GM18508 (cell line): ENCODE measurements around the gene NUMA1.

Experiments
- ATAC-seq: cut with Tn5 transposase; IDR thresholded peaks from one replicate; pipeline ENCODE4 v1.9.1; 2021; ENCODE audit warnings: moderate number of reproducible peaks; ENCODE audit not compliant: insufficient read depth, unreplicated experiment

NUMA1 gene

DNA sequence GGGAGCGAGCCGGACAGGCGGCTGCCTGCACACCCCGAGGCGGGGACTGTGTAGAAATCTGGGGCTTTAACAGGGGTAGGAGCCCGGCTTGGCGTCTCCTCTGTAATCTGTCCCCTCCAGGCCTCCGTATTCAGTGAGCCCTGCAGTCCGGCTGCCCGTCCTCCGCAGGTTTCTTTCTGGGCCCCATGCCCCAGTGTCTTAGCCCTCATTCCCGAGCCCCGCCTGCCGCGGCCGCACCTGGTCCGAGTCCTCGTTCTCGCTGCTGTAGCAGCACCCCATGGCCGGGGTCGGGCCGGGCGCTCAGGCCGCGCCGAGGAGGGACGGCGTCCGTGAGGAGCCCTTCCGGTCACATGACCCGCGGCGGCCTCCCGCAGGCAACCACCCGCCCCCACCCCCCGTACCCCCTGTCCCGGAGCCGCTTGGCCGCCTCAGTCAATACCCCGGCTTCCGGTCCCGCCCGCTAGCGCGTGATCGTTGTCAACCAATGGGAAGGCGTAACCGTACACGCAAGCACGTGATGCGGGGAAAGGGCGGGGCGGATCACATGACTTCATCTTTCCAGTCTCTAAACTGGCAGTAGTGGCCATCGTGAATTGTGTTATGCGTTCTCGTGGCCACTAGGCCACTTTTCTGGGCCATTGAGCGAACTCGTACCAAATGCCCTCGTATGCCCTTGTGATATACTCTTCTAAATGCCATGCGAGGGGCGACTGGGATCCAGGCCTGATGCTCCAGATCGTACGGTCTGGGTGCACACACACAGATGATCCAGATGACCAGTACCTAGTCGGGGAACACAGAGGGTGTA is 22.8 kb upstream of the NUMA1 start, which contains the start of gene LAMTOR1:
Gene LAMTOR1, minus strand, starts transcription at position 352 of the 808 bp plus-strand sequence. Its CDS starts 73 bp downstream, at position 279.
- no peak for ATAC-seq

DNA sequence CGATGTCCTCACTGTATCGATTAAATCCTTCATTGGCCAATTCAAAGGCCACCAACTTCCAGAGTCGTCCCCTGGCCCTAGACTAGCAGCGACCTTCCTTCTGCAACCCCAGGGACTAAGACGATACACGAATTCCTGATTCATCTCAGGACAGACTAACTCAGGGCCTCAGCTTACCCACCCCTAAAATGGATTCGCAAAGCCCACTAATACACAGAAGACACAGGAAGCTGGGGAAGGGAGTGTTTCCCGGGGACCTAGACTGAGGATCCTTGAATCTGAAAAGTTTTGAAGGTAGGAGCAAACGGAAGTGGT is 22.2 kb upstream of the NUMA1 start:
- no peak for ATAC-seq

DNA sequence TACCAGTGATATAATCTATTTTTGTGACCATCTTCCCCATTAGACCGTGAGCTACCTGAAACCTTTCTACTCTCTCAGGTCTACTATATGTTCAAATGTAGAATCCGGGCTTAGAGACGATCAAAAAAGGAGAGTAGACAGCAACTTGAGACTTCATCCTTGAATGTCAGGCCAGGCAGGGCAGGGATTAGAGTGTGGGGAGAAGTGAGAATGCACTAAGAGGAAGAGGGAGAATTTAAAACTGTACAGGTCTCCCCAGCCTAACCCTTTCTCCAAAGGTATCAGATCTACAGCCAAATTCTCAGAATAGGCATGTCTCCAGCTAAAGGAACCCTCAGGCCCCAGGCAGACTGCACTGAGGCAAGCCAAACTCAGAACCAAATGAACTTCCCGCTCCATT is 21.8 kb upstream of the NUMA1 start:
- no peak for ATAC-seq

DNA sequence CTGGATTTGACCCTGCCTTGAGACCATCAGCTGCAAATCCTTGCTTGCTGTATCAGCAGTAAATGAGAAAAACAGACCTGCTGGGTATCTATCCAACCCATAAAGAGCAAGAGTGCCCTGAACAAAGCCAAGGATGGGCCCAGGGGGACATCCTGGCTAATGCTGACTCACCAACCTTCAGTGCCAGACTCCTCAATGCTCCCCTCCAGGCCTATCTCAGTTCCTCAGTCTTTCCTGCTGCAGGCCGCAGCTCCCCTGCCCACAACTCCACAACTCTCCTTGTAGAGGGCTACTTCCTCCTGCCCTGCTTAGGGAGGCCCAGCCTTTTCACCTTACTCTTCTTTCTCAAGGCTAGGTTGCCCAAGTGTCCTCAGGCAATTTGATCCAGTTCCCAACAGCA is 20.1 kb upstream of the NUMA1 start:
- no peak for ATAC-seq

DNA sequence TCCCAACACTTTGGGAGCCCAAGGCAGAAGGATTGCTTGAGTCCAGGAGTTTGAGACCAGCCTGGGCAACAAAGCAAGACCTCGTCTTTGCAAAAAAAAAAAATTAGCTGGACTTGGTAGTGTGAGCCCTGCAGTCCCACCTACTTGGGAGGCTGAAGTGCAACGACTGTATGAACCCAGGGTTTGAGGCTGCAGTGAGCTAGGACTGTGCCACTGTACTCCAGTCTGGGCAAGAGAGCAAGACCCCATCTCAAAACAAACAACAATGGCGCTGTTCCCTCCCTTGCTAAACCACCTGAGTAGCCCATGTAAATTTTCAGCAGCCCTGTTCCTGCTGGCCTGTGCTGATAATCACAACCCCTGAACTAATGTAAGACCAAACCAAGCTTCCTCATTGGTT is 19.7 kb upstream of the NUMA1 start:
- no peak for ATAC-seq

DNA sequence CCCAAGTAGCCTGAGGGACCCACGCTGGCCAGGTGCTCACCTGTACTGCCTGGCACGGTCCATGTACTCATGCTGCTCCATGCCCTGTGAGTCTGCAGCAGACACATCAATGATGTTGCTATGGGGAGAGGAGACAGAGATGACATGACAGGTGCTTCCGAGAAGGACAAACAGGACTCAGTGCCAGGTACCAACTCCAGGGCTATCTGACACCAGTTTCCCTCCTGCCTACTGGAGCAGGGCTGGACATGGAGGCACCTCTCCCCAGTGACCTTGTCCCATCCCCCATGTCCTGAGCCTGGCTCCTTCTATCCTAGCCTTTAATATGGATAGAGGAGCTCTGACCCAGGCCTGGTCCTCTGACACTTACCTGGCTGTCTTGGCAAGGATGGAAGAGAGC is 18.4 kb upstream of the NUMA1 start:
- no peak for ATAC-seq

DNA sequence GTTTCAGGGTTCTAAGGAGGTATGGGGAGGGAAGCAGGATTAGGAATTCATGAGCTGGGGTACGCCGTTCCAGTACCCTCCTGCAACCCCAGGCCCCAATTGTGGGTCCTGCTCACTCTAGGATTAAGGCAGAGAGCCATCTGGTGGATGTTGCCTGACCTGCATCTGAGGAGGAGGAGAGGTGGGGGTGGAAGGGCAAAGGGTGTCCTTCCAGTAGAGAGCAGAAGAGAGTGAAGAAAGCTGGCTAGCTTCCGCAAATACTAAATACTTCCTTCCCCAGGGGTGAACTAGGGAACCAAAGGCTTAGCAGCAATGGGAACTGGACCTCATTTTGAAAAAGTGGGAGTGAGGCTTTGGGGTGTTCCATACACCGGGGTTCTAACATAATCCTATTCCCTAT is 10.9 kb upstream of the NUMA1 start:
- ATAC-seq: no peak

DNA sequence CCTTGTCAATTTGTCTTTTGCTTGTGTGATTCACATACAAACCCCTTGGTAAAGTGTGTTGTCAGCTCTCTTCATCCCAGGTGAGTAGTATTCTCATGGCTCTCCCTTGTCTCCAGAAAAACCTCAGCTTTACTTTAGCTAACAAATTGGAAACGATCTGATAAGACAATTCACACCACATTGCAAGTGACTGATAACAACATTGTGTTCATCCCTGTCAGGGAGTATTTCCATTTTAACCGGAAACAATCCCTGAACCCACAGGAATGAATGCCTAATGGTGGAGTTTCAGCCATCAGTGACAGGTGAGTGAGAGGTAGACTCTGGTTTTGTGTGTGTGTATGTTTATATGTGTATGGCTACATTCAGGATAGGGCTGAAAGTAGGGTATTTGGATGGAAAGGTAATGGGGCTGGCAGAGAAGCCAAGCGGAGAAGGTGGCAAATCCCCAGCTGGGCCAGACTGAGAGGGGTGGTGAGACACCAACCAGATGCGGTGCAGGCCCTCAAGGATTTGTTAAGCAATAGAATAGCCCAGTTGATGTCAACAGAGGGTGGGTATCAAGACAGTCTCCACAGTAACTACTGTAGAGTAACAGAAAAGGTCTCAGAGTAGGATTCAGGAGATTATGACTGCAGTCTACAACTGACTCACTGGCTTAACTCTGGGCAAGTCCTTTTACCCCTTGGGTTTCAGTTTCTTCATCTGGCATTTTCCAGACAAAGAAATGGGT is 7.9 kb upstream of the NUMA1 start:
- no peak for ATAC-seq

DNA sequence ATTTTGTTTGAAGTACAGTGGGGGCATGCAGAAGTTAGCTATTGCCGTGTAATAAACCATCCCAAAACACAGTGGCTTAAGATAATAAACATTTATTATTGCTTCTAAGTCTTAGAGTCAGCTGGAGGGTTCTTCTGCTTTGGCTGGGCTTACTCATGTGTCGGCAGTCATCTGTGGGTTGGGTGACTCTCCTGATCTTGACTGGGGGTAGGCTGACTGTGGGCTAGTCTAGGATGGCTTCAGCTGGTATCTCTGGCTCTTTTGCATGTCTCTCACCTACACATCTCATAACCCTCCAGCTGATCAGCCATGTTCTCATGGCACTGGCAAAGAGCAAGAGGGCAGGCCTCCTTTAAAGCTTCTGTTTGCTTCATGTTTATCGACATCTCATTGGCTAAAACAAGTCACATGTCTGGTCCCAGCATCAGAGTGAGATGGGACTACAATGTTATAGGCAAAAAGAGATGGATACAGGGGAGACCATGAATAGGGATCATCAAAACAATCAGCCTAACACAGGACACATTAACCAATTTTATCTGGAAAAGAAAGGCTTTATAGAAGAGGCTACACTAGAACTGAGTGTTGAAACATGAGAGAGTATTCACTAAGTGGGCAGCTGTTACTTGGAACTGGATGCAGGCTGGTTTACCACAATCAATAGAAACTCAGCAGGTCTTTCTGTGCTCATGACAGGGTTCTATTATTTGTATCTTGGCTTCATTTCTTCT is 5.4 kb upstream of the NUMA1 start:
- ATAC-seq: no peak

DNA sequence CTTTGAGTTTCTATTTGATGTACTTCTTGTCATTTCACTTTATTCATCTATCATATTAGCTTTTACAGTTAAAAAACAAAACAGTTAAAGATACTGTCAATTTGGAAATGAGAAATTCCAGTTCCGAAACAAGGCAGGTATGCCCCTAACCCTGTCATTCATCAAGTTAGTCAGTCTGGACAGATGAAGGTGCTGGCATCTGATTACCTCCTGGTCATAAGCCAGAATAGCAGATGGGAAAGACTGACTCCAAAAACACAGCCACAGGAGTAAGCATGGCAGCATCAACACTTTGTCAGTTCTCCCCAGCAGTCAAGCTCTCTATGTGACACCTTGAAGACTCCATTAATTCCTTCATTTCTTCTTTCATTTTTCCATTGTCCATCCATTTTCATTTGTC is 4.6 kb upstream of the NUMA1 start:
- no peak for ATAC-seq

DNA sequence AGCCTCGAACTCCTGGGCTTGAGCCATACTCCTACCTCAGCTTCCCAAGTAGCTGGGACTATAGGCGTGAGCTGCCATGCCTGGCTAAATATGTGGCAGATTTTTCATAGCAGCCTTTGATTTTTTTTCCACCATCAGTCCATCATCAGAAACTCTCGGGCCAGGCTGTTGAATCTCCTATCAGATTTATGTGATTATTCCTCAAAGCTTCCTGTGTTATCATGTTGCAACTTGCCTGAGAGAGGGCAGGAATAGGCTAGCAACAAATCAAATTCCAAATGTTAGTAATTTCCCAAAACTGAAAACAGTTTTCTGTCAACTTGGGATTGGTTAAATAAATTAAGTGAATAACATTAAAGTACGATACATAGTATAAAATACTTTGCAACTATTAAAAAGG is 3.7 kb upstream of the NUMA1 start:
- no peak for ATAC-seq

DNA sequence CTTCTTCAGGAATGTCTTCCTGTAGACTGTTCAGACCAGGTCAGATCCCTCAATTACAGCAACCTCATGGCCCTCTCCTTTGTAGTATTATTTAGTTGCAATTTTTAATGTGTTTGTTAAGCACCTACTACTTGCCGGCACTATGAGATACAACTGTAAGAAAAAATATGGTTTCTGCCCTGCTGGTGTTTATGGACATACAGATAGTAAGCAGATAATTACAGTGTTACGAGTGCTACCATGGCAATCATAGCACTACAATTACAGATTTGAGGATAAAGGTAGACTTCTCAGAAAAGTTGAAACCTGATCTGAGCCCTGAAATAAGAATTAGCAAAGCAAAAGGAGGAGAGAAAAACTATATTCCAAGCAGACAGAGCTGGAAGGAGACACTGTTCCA is 3.1 kb upstream of the NUMA1 start:
- ATAC-seq: no peak

DNA sequence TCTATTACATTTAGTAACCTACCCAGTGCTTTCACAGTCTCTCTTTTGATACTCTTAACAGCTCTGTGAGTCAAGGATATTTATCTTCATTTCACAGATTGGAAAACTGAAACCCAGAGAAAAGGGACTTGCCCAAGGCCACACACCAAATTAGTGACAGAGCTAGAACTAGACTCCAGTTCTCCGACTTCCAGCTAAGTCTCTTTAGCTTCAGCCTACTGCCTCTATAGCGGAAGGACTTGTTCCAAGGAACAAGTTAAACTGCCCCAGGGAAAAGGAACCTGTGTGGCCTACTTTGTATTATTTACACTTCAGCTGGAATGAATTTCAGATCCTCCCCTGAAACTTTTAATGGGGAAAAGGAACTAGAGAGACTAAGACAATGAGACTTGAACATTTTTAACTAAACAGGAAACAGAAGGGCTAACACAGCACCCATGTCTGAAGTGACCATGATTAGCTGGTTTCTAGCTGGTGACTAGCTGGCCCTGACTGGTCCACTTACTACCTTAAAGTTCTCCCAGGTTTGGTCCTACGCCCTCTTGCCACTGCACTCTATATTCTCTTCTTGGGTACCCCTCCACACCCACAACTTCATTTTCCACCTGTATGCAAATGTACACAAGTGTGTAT is 1.6 kb upstream of the NUMA1 start:
- no peak for ATAC-seq

DNA sequence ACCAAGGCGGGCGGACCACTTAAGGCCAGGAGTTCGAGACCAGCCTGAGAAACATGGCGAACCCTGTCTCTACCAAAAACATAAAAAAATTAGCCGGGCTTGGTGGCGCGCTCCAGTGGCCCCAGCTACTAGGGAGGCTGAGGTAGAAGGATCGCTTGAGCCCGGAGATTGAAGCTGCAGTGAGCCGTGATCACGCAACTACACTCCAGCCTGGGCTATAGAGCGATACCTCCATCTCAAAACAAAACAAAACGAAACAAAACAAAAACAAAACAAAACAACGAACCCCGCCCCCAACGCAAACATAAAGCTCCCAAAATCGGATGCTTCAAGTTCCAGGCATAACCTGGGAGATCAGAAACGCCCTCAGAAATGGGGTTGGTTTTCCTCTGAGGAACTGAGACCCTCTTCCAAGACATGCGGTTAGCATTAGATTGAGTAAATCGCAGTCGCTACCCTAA is 872 bp upstream of the NUMA1 start:
- no peak for ATAC-seq

DNA sequence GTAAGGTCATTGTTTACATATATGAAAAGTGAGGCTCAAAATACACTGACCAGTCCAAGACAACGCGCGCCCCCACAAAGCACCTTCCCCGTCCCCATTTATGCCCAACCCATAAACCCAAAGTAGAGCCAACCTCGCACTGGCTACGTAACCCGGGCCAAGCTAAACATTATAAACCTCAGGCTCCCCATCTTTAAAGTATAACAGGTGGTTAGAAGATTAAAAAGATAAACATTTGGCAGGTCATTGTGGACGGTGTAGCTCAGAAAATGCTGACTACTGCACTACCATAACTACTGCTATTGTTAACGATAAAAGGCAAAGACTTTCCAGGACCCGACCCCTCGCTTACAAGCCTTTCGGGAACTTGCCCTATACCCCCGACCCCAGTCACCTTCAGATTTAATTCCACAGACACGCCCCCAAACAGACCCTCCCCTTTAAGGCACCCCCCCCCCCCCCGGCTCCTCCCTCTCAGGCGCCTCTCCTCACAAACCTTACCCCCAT is 470 bp downstream of the NUMA1 start:
- ATAC-seq: no peak

DNA sequence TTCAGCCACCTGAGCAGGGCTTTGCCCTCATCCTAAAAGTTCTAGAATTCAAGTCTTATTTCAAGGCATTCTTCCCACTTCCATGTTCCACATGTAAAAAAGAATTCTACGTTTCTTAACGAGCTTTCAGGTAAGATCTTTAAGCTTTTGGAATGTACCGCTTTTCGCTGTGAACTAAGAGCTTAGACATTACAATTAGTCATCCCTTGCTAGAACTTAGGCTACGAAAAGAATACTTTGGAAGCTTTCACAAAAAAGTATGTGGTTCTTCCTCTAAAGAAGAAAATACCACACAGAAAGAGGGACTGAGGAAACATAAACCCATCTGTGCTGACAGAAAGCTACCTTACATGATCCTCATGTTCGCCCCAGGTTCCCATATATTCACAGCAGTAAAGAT is 1.9 kb downstream of the NUMA1 start:
- no peak for ATAC-seq

DNA sequence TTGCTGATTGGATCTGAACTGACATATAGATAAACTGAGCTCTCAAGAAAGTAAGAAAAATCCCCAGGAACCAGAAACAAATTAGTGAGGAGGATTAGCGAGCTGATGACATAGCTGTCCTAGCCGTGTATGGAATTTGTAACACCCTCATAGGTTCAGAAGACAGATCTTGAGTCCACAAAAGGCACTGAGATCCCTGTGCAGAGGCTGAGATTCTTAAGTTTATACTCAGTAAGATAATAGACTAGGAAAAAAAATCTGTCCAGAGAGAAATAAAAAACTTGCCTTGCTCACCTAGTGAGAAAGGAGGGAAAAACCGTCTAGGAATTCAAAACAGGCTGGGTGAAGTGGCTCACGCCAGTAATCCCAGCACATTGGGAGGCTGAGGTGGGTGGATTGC is 4.6 kb downstream of the NUMA1 start:
- no peak for ATAC-seq

DNA sequence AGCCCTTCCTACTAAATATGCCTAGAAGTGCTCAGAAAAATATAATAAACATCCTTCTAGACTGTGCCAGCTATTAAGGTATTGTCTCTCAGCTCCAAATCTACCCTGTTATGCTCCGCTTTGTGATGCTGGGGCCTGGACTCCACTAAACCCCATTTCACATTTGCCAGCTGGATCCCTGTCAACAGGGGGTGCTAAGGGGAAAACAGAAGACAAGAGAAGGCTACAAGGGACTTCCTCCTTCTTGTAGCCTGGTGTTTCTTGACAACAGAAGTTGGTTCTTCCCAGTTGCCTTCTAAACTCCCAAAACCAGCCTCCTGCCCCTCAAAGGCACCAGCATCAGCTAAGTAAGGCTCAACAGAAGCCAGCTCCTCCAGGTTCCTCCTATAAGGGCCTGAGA is 5.2 kb downstream of the NUMA1 start:
- ATAC-seq: no peak

DNA sequence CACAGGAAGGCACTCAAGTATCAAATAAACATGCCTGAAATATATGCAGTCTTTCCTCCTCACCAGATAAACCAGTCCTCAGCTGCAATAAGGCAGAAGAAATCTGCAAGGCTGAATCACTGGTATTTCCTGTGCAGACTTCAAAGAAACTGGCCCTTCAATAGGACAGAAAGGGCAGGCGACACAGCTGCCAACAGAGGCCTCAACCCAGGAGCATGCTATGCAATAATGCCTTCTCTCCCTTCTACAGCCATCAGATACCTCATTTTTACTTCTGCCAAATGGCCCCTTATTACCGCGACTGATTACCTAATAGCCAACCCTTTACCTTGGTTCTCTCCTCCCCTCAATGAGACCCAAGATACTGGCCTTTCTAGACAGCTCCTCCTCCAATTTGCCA is 8.0 kb downstream of the NUMA1 start:
- no peak for ATAC-seq

DNA sequence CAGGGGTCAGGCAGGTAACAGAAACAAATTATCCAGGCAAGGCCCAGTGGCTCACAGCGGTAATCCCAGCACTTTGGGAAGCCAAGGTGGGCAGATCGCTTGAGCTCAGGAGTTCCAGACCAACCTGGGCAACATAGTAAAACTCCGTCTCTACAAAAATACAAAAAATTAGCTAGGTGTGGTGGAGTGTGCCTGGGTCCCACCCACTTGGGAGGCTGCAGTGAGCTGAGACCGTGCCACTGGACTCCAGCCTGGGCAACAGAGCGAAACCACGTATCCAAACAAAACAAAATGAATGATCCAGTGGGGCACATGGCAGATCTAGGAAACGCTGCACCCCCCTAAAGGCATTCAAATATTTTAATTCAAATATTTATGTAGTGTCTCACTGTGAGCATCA is 9.9 kb downstream of the NUMA1 start:
- ATAC-seq: no peak
